Trophoblast cell (in vitro differentiated cells and primary cell): ENCODE data around the gene PLA2G7.

Experiments used
- DNase-seq, 2 donors: peaks; one replicate each; pipeline ENCODE4 v3.0.0-alpha.2; 2016
- H2AFZ ChIP-seq: 2 replicates; pipeline ENCODE4 v1.6.1; 2013; ENCODE audit warnings: low read length, moderate library complexity, mild to moderate bottlenecking; ENCODE audit not compliant: insufficient read depth, poor library complexity
- H2AK5ac ChIP-seq: 2 replicates; pipeline ENCODE4 v1.6.1; 2013; ENCODE audit warnings: mild to moderate bottlenecking, low read length
- H2BK120ac ChIP-seq: 2 replicates; pipeline ENCODE4 v1.6.1; 2013; ENCODE audit warnings: low read length, mild to moderate bottlenecking, moderate library complexity; ENCODE audit not compliant: insufficient read depth, poor library complexity
- H2BK12ac ChIP-seq: 2 replicates; pipeline ENCODE4 v1.6.1; 2013; ENCODE audit warnings: mild to moderate bottlenecking, low read length, moderate library complexity
- H2BK5ac ChIP-seq: 2 replicates; pipeline ENCODE4 v1.6.1; 2013; ENCODE audit warnings: low read length, low read depth, moderate library complexity, mild to moderate bottlenecking; ENCODE audit not compliant: poor library complexity
- H3K14ac ChIP-seq: 2 replicates; pipeline ENCODE4 v1.6.1; 2013; ENCODE audit warnings: mild to moderate bottlenecking, low read length
- H3K18ac ChIP-seq: 2 replicates; pipeline ENCODE4 v1.6.1; 2013; ENCODE audit warnings: mild to moderate bottlenecking, low read length
- H3K23ac ChIP-seq: 2 replicates; pipeline ENCODE4 v1.6.1; 2013; ENCODE audit warnings: low read length
- H3K27ac ChIP-seq: 2 replicates; pipeline ENCODE4 v1.5.1; 2013; ENCODE audit warnings: low read depth, mild to moderate bottlenecking, inconsistent platforms, low read length, moderate library complexity
- H3K27me3 ChIP-seq: 2 replicates; pipeline ENCODE4 v1.6.1; 2013; ENCODE audit warnings: inconsistent platforms, mild to moderate bottlenecking, low read length, moderate library complexity; ENCODE audit not compliant: insufficient read depth
- H3K36me3 ChIP-seq, 2 experiments: 1 replicate in 1 of 2; 2 replicates in 1 of 2; pipeline ENCODE4 v1.6.1; 2013; ENCODE audit warnings: low read length in 2 of 2, mild to moderate bottlenecking in 2 of 2, moderate library complexity in 1 of 2; ENCODE audit not compliant: insufficient read depth in 2 of 2, control insufficient read depth in 1 of 2
- H3K4ac ChIP-seq: 2 replicates; pipeline ENCODE4 v1.6.1; 2013; ENCODE audit warnings: low read depth, mild to moderate bottlenecking, low read length, moderate library complexity
- H3K4me1 ChIP-seq, 2 experiments: 1 replicate in 1 of 2; 2 replicates in 1 of 2; pipeline ENCODE4 v1.6.1; 2013; ENCODE audit warnings: low read length in 2 of 2, mild to moderate bottlenecking in 2 of 2, moderate library complexity in 1 of 2; ENCODE audit not compliant: insufficient read depth in 2 of 2, control insufficient read depth in 1 of 2
- H3K4me2 ChIP-seq: 2 replicates; pipeline ENCODE4 v1.6.1; 2013; ENCODE audit warnings: inconsistent platforms, mild to moderate bottlenecking, low read length, moderate library complexity
- H3K4me3 ChIP-seq: 2 replicates; pipeline ENCODE4 v1.5.1; 2013; ENCODE audit warnings: mild to moderate bottlenecking, low read depth, low read length, inconsistent platforms
- H3K79me1 ChIP-seq: one replicate; pipeline ENCODE4 v1.6.1; 2013; ENCODE audit warnings: low read length
- H3K79me2 ChIP-seq: 2 replicates; pipeline ENCODE4 v1.6.1; 2013; ENCODE audit warnings: low read length, mild to moderate bottlenecking; ENCODE audit not compliant: control insufficient read depth, insufficient read depth, poor library complexity
- H3K9ac ChIP-seq: 2 replicates; pipeline ENCODE4 v1.6.1; 2013; ENCODE audit warnings: mild to moderate bottlenecking, low read length
- H3K9me3 ChIP-seq: 2 replicates; pipeline ENCODE4 v1.6.1; 2013; ENCODE audit warnings: low read depth, mild to moderate bottlenecking, control low read depth, inconsistent platforms, low read length; ENCODE audit not compliant: insufficient read depth
- H4K12ac ChIP-seq: 2 replicates; pipeline ENCODE4 v1.6.1; 2013; ENCODE audit warnings: low read depth, mild to moderate bottlenecking, low read length, moderate library complexity
- H4K8ac ChIP-seq: 2 replicates; pipeline ENCODE4 v1.6.1; 2013; ENCODE audit warnings: low read depth, mild to moderate bottlenecking, low read length, moderate library complexity
- H4K91ac ChIP-seq: one replicate; pipeline ENCODE4 v1.6.1; 2013; ENCODE audit warnings: low read depth, mild to moderate bottlenecking, low read length, moderate library complexity
- WGBS: extraction: QIAGEN DNeasy Blood & Tissue Kit; methylation state at CpG from one replicate; pipeline ENCODE4 v1.1.7; 2013; ENCODE audit warnings: missing lambda C conversion rate; ENCODE audit not compliant: insufficient read length, insufficient coverage; ENCODE audit errors: extremely low coverage; 5-methylcytosine and 5-hydroxymethylcytosine counted together

PLA2G7 gene

GRCh38 chr6:46760925-46761324 is 25.8 kb upstream of the PLA2G7 start:
- no peaks in the 10 kb centered on the region for H3K36me3 ChIP-seq
- H3K14ac ChIP-seq, result no peak overlapping the region
- H3K4me3 ChIP-seq, result no peak overlapping the region
- DNase-seq, result no peak
- H3K79me1 ChIP-seq, result no peaks in the 10 kb centered on the region
- H4K12ac ChIP-seq, result no peak overlapping the region
- no peak overlapping the region for H2AFZ ChIP-seq
- no peaks in the 10 kb centered on the region for H3K9me3 ChIP-seq
- H3K79me2 ChIP-seq, result no peaks in the 10 kb centered on the region
- H3K9ac ChIP-seq, result no peak overlapping the region
- no peaks in the 10 kb centered on the region for H3K27me3 ChIP-seq
- no peak overlapping the region for H2AK5ac ChIP-seq
- no peak overlapping the region for H3K23ac ChIP-seq
- H4K8ac ChIP-seq, result no peak overlapping the region
- no peak overlapping the region for H2BK5ac ChIP-seq
- no peak overlapping the region for H3K4me2 ChIP-seq
- H2BK120ac ChIP-seq, result no peak overlapping the region
- no peak overlapping the region for H3K27ac ChIP-seq
- no peak overlapping the region for H3K18ac ChIP-seq
- H4K91ac ChIP-seq, result no peak overlapping the region
- H3K4ac ChIP-seq, result no peak overlapping the region
- H2BK12ac ChIP-seq, result no peak overlapping the region
- no peaks in the 10 kb centered on the region for H3K4me1 ChIP-seq
- WGBS, result no CpG with 5 or more reads among the region's 3 CpGs

- no peaks in the 10 kb centered on the region for H3K79me1 ChIP-seq
- H3K9ac ChIP-seq, result no peak overlapping the region
- H2AFZ ChIP-seq, result no peak overlapping the region
- no peaks in the 10 kb centered on the region for H3K36me3 ChIP-seq
- no peak overlapping the region for H2BK120ac ChIP-seq
- H3K79me2 ChIP-seq, result no peaks in the 10 kb centered on the region
- H3K9me3 ChIP-seq, result no peaks in the 10 kb centered on the region
- H2BK12ac ChIP-seq, result no peak overlapping the region
- no peak overlapping the region for H4K91ac ChIP-seq
- H4K12ac ChIP-seq, result no peak overlapping the region
- no CpG with 5 or more reads among the region's 4 CpGs for WGBS
- H4K8ac ChIP-seq, result no peak overlapping the region
- H3K4me1 ChIP-seq, result no peaks in the 10 kb centered on the region
- H2AK5ac ChIP-seq, result no peak overlapping the region
- no peak overlapping the region for H2BK5ac ChIP-seq
- no peak overlapping the region for H3K18ac ChIP-seq
- peak overlapping the region; percentile 29 for H3K23ac ChIP-seq
- no peak overlapping the region for H3K4ac ChIP-seq
- no peak for DNase-seq
- no peaks in the 10 kb centered on the region for H3K27me3 ChIP-seq
- H3K14ac ChIP-seq, result no peak overlapping the region
- H3K4me3 ChIP-seq, result no peak overlapping the region
- no peak overlapping the region for H3K4me2 ChIP-seq
- no peak overlapping the region for H3K27ac ChIP-seq
Observed at GRCh38 chr6:46758960-46759753, 24.0 kb upstream of the PLA2G7 start.

GRCh38 chr6:46757214-46757596 is 22.0 kb upstream of the PLA2G7 start:
- Histone ChIP-seq H3K14ac (no peak overlapping the region), H4K91ac (no peak overlapping the region), H3K79me1 (no peaks in the 10 kb centered on the region), H3K18ac (no peak overlapping the region), H2BK12ac (no peak overlapping the region), H3K4me2 (no peak overlapping the region), H3K36me3 (no peaks in the 10 kb centered on the region), H3K27me3 (no peaks in the 10 kb centered on the region), H2BK5ac (no peak overlapping the region), H3K27ac (no peak overlapping the region), H3K4me1 (no peaks in the 10 kb centered on the region), H3K23ac (no peak overlapping the region), H2AFZ (no peak overlapping the region), H4K12ac (no peak overlapping the region), H2BK120ac (no peak overlapping the region), H4K8ac (no peak overlapping the region), H3K4me3 (no peak overlapping the region), H3K4ac (no peak overlapping the region), H3K9me3 (no peaks in the 10 kb centered on the region), H2AK5ac (no peak overlapping the region), H3K79me2 (no peaks in the 10 kb centered on the region), H3K9ac (no peak overlapping the region)
- WGBS, result no CpG with 5 or more reads among the region's 2 CpGs
- peak in 1 of 2 donors; percentile 5 for DNase-seq

GRCh38 chr6:46756469-46757213 is 21.5 kb upstream of the PLA2G7 start:
- Histone ChIP-seq H3K36me3 (no peaks in the 10 kb centered on the region), H3K23ac (no peak overlapping the region), H3K4me1 (no peaks in the 10 kb centered on the region), H3K14ac (no peak overlapping the region), H3K27me3 (no peaks in the 10 kb centered on the region), H2AFZ (no peak overlapping the region), H4K12ac (no peak overlapping the region), H2BK12ac (no peak overlapping the region), H3K9ac (no peak overlapping the region), H3K79me2 (no peaks in the 10 kb centered on the region), H3K79me1 (no peaks in the 10 kb centered on the region), H4K8ac (no peak overlapping the region), H2BK5ac (no peak overlapping the region), H2BK120ac (no peak overlapping the region), H3K4ac (no peak overlapping the region), H3K18ac (no peak overlapping the region), H3K27ac (no peak overlapping the region), H2AK5ac (no peak overlapping the region), H4K91ac (no peak overlapping the region), H3K4me3 (no peak overlapping the region), H3K9me3 (no peaks in the 10 kb centered on the region), H3K4me2 (no peak overlapping the region)
- WGBS, result 100% methylated on average over 1 of the region's 7 CpGs
- DNase-seq, result peak in 1 of 2 donors; percentile 10
